Gastroesophageal sphincter (tissue), 3 donors: ENCODE results near the gene IL17B.

ENCODE experiments used
- POLR2A ChIP-seq, 2 donors: fragments of 450-650 bp; IDR thresholded peaks; one replicate each; pipeline ENCODE4 v1.6.1; 2017; ENCODE audit warnings: antibody characterized with exemption in 2 of 2, mild to moderate bottlenecking in 2 of 2, moderate library complexity in 1 of 2
- TF ChIP-seq, protein P1 (sequence below), 4 experiments: fragments of 200-600 bp in 2 of 4; fragments of 450-650 bp in 2 of 4; sonication (generic) in 1 of 4; IDR thresholded peaks; one replicate each; pipeline ENCODE4 v1.5.1; 2017 to 2019; ENCODE audit warnings: antibody characterized with exemption in 4 of 4, mild to moderate bottlenecking in 2 of 4, moderate library complexity in 2 of 4

DNA sequence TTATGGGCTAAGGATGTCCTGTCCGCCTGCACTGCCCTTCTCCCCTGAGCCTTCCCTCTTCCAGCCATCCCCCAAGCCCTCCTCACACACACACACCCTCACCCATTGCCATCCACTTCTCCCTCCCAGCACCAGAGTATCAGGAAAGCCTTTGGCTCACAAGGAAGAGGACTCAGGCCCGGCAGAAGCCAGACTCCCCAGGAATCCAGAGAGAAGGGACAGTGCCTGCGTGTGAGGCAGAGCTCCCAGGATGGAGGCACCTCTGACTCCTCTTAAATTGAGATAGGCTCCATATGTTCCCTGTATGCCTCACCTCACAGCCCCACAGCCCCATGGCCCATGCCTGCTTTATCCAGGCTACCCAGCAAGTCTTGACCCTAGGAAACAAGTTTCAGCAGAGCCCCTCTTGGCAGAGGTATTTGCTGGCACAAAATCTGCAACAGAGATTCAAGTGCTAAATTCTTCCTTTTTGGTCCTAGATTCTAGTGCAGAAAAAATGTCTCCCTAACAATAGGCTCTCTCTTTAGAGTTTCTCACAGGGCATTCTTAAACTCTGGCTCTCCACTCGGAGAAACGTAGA is 761 bp downstream of the IL17B start:
- TF ChIP-seq, protein P1, sequence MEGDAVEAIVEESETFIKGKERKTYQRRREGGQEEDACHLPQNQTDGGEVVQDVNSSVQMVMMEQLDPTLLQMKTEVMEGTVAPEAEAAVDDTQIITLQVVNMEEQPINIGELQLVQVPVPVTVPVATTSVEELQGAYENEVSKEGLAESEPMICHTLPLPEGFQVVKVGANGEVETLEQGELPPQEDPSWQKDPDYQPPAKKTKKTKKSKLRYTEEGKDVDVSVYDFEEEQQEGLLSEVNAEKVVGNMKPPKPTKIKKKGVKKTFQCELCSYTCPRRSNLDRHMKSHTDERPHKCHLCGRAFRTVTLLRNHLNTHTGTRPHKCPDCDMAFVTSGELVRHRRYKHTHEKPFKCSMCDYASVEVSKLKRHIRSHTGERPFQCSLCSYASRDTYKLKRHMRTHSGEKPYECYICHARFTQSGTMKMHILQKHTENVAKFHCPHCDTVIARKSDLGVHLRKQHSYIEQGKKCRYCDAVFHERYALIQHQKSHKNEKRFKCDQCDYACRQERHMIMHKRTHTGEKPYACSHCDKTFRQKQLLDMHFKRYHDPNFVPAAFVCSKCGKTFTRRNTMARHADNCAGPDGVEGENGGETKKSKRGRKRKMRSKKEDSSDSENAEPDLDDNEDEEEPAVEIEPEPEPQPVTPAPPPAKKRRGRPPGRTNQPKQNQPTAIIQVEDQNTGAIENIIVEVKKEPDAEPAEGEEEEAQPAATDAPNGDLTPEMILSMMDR (IDR thresholded peaks at IDR 0.05), result no peak
- no peak for TF ChIP-seq POLR2A (IDR thresholded peaks at IDR 0.05)
